HepG2 (cell line): ENCODE measurements around the gene DHRS4L2. TPM values are rescaled to one million over a fixed set of nuclear protein-coding genes. Genes with fewer than 3 reads are reported as not detected.

Source experiments
- AKAP8 ChIP-seq: sonication (generic); formaldehyde crosslinking; IDR thresholded peaks from 2 replicates; pipeline ENCODE4 v1.5.1; 2020; ENCODE audit warnings: mild to moderate bottlenecking, missing genetic modification reagents
- CCDC6 ChIP-seq: sonication (generic); formaldehyde crosslinking; IDR thresholded peaks from 2 replicates; pipeline ENCODE4 v1.8.1; 2022; ENCODE audit warnings: mild to moderate bottlenecking, missing genetic modification reagents, moderate library complexity
- DR1 ChIP-seq: sonication (generic); formaldehyde crosslinking; IDR thresholded peaks from 2 replicates; pipeline ENCODE4 v1.8.0; 2021; ENCODE audit warnings: mild to moderate bottlenecking, missing genetic modification reagents, inconsistent platforms
- FOXA1 ChIP-seq, 2 experiments: fragments of 450-650 bp in 1 of 2; sonication (generic) in 1 of 2; formaldehyde crosslinking in 1 of 2; IDR thresholded peaks; 2 replicates each; pipeline versions ENCODE4 v1.4.0 to v1.6.1; 2016 to 2020; ENCODE audit warnings: missing genetic modification reagents in 1 of 2
- HCFC1 ChIP-seq: fragments of 150-350 bp; IDR thresholded peaks from 2 replicates; pipeline ENCODE4 v1.6.1; 2014; ENCODE audit warnings: low read depth, low read length
- HHEX ChIP-seq: IDR thresholded peaks from 2 replicates; pipeline ENCODE4 v1.6.1; 2016; ENCODE audit warnings: control low read depth
- HOXD1 ChIP-seq: sonication (generic); formaldehyde crosslinking; IDR thresholded peaks from 2 replicates; pipeline ENCODE4 v1.5.0; 2020; ENCODE audit warnings: missing genetic modification reagents
- IKZF1 ChIP-seq: fragments of 450-650 bp; IDR thresholded peaks from 2 replicates; pipeline ENCODE4 v1.7.1; 2016
- IRX3 ChIP-seq: sonication (generic); formaldehyde crosslinking; IDR thresholded peaks from 2 replicates; pipeline ENCODE4 v1.8.1; 2023; ENCODE audit warnings: mild to moderate bottlenecking, low read depth, missing genetic modification reagents, borderline replicate concordance
- LBX2 ChIP-seq: sonication (generic); formaldehyde crosslinking; IDR thresholded peaks from 2 replicates; pipeline ENCODE4 v1.5.0; 2020; ENCODE audit warnings: missing genetic modification reagents, mild to moderate bottlenecking, borderline replicate concordance
- MED8 ChIP-seq: sonication (generic); formaldehyde crosslinking; IDR thresholded peaks from 2 replicates; pipeline ENCODE4 v1.8.1; 2023; ENCODE audit warnings: mild to moderate bottlenecking, missing genetic modification reagents; ENCODE audit not compliant: insufficient replicate concordance
- NAIF1 ChIP-seq: sonication (generic); formaldehyde crosslinking; IDR thresholded peaks from 2 replicates; pipeline ENCODE4 v1.5.0; 2020; ENCODE audit warnings: mild to moderate bottlenecking, missing genetic modification reagents, borderline replicate concordance
- PITX1 ChIP-seq: sonication (generic); formaldehyde crosslinking; IDR thresholded peaks from 2 replicates; pipeline ENCODE4 v1.5.1; 2020; ENCODE audit warnings: mild to moderate bottlenecking, missing genetic modification reagents
- POLR2AphosphoS2 ChIP-seq: IDR thresholded peaks from 2 replicates; pipeline ENCODE4 v1.6.1; 2011; ENCODE audit warnings: low read depth, low read length, improper control_type of control experiment
- SAP130 ChIP-seq: IDR thresholded peaks from 2 replicates; pipeline ENCODE4 v1.6.1; 2016; ENCODE audit warnings: low read depth
- THRA ChIP-seq: sonication (generic); formaldehyde crosslinking; IDR thresholded peaks from 2 replicates; pipeline ENCODE4 v1.4.0; 2020; ENCODE audit warnings: missing genetic modification reagents, borderline replicate concordance
- ZFY ChIP-seq: sonication (generic); formaldehyde crosslinking; IDR thresholded peaks from 2 replicates; pipeline ENCODE4 v1.4.0; 2020; ENCODE audit warnings: missing genetic modification reagents
- ZFYVE20 ChIP-seq: sonication (generic); formaldehyde crosslinking; IDR thresholded peaks from 2 replicates; pipeline ENCODE4 v1.8.0; 2023; ENCODE audit warnings: low read depth, mild to moderate bottlenecking, moderate library complexity, missing genetic modification reagents, borderline replicate concordance
- ZNF225 ChIP-seq: sonication (generic); formaldehyde crosslinking; IDR thresholded peaks from 2 replicates; pipeline ENCODE4 v1.4.0; 2020; ENCODE audit warnings: mild to moderate bottlenecking, missing genetic modification reagents
- ZNF251 ChIP-seq: sonication (generic); formaldehyde crosslinking; IDR thresholded peaks from 2 replicates; pipeline ENCODE4 v1.9.0; 2021; ENCODE audit warnings: mild to moderate bottlenecking, missing genetic modification reagents
- ZNF329 ChIP-seq: sonication (generic); formaldehyde crosslinking; IDR thresholded peaks from 2 replicates; pipeline ENCODE4 v1.9.0; 2021; ENCODE audit warnings: low read depth, mild to moderate bottlenecking, missing genetic modification reagents
- ZNF414 ChIP-seq: sonication (generic); formaldehyde crosslinking; IDR thresholded peaks from 2 replicates; pipeline ENCODE4 v1.5.0; 2020; ENCODE audit warnings: missing genetic modification reagents
- ZNF510 ChIP-seq: sonication (generic); formaldehyde crosslinking; IDR thresholded peaks from 2 replicates; pipeline ENCODE4 v1.4.0; 2020; ENCODE audit warnings: low read depth, mild to moderate bottlenecking, missing genetic modification reagents
- ZNF580 ChIP-seq: IDR thresholded peaks from 2 replicates; pipeline ENCODE4 v1.6.1; 2016; ENCODE audit warnings: low read depth, borderline replicate concordance
- ZNF672 ChIP-seq: sonication (generic); formaldehyde crosslinking; IDR thresholded peaks from 2 replicates; pipeline ENCODE4 v1.8.1; 2022; ENCODE audit warnings: missing genetic modification reagents
- ZNF691 ChIP-seq: sonication (generic); formaldehyde crosslinking; IDR thresholded peaks from 2 replicates; pipeline ENCODE4 v1.4.0; 2020; ENCODE audit warnings: missing genetic modification reagents, low read depth, mild to moderate bottlenecking, borderline replicate concordance
- ZNF709 ChIP-seq: sonication (generic); formaldehyde crosslinking; IDR thresholded peaks from 2 replicates; pipeline ENCODE4 v1.5.0; 2020; ENCODE audit warnings: mild to moderate bottlenecking, missing genetic modification reagents
- ZSCAN9 ChIP-seq: IDR thresholded peaks from 2 replicates; pipeline ENCODE4 v1.6.1; 2016; ENCODE audit warnings: borderline replicate concordance
- ZZZ3 ChIP-seq: sonication (generic); formaldehyde crosslinking; IDR thresholded peaks from 2 replicates; pipeline ENCODE4 v1.4.0; 2020; ENCODE audit warnings: missing genetic modification reagents, mild to moderate bottlenecking, borderline replicate concordance
- polyA plus RNA-seq, 8 experiments: library from polyadenylated mRNA; depleted of rRNA in 3 of 8; stranded (reverse) in 7 of 8; unstranded in 1 of 8; fragments of >200 nt; fragmentation: Illumina TruSeq in 4 of 8; extraction: Trizol in 4 of 8; gene quantifications; 2 replicates each; pipeline versions ENCODE4 v1.2.1 to v1.2.3, GENCODE V29; 2011 to 2016; ENCODE audit warnings: low read depth in 4 of 8, missing spikeins in 1 of 8, mixed read lengths in 1 of 8; ENCODE audit not compliant: insufficient read depth in 1 of 8
- total RNA-seq, 5 experiments: library from RNA; depleted of rRNA; stranded (reverse); fragments of >200 nt; fragmentation: Illumina TruSeq; extraction: Trizol; gene quantifications; 2 replicates each; pipeline ENCODE4 v1.2.3, GENCODE V29; 2016; ENCODE audit warnings: low read depth in 1 of 5

Gene DHRS4L2
- total and polyA plus RNA-seq, 2 of the 13 experiments (the other 11 are each of a cell fraction or from before 2014, with no cell fraction given), result 24.7 to 38.2 TPM

- no peak for TF ChIP-seq IKZF1
- TF ChIP-seq ZNF251 (CRISPR knock-in tag), result no peak
- no peak for TF ChIP-seq POLR2AphosphoS2
- no peak for TF ChIP-seq HCFC1
- TF ChIP-seq ZNF709 (CRISPR knock-in tag), result no peak
- no peak for TF ChIP-seq DR1 (CRISPR knock-in tag)
- TF ChIP-seq ZFY (CRISPR knock-in tag), result peak; percentile 19; the same call in 1 of the 2 replicates
- no peak for TF ChIP-seq HHEX
- TF ChIP-seq HOXD1 (CRISPR knock-in tag), result no peak
- no peak for TF ChIP-seq FOXA1 (IDR thresholded peaks at IDR 0.05)
- 0 out of 2 replicates have a peak, but pooled peaks have one; percentile 39 for TF ChIP-seq FOXA1 (CRISPR knock-in tag; IDR thresholded peaks at IDR 0.05)
- TF ChIP-seq ZNF225 (CRISPR knock-in tag), result no peak
- peak; percentile 84; the same call in 1 of the 2 replicates for TF ChIP-seq THRA (CRISPR knock-in tag)
- TF ChIP-seq ZSCAN9 (CRISPR knock-in tag), result peak; percentile 54; the same call in 1 of the 2 replicates
- TF ChIP-seq ZZZ3 (CRISPR knock-in tag), result no peak
- TF ChIP-seq ZNF329 (CRISPR knock-in tag), result no peak
- peak; percentile 89 for TF ChIP-seq SAP130 (CRISPR knock-in tag)
- TF ChIP-seq PITX1 (CRISPR knock-in tag), result peak; percentile 65
- no peak for TF ChIP-seq MED8 (CRISPR knock-in tag)
- TF ChIP-seq NAIF1 (CRISPR knock-in tag), result no peak
- TF ChIP-seq ZNF414 (CRISPR knock-in tag), result no peak
- TF ChIP-seq LBX2 (CRISPR knock-in tag), result no peak
- TF ChIP-seq ZNF510 (CRISPR knock-in tag), result no peak
- TF ChIP-seq ZNF580 (CRISPR knock-in tag), result no peak
- no peak for TF ChIP-seq IRX3 (CRISPR knock-in tag)
- no peak for TF ChIP-seq ZFYVE20 (CRISPR knock-in tag)
- TF ChIP-seq CCDC6, result peak; percentile 64; the same call in 1 of the 2 replicates
- TF ChIP-seq ZNF691 (CRISPR knock-in tag), result no peak
- TF ChIP-seq AKAP8, result no peak
- TF ChIP-seq ZNF672 (CRISPR knock-in tag), result no peak
Observed at GRCh38 chr14:24032727-24033418, 44.1 kb downstream of the DHRS4L2 start (continued).
